Lung (tissue), 12 donors: ENCODE results near the gene ZSCAN30. TPM values are rescaled to one million over a fixed set of nuclear protein-coding genes. Genes with fewer than 3 reads are reported as not detected.

Experiments used
- ATAC-seq: fragments of 200-7000 bp; cut with Tn5 transposase; one replicate; pipeline ENCODE4 v1.9.1; 2020; ENCODE audit warnings: moderate number of reproducible peaks; ENCODE audit not compliant: insufficient read depth, low FRiP score
- DNase-seq, 3 donors: peaks; one replicate each; pipeline ENCODE4 v3.0.0-alpha.2; 2013 to 2017
- H3K27ac ChIP-seq, 2 donors: one replicate each; pipeline ENCODE4 v1.5.1; 2013; ENCODE audit warnings: mild to moderate bottlenecking in 2 of 2, moderate library complexity in 2 of 2, control low read depth in 1 of 2, inconsistent platforms in 1 of 2, low read depth in 1 of 2, low read length in 1 of 2
- H3K27me3 ChIP-seq, 3 donors: one replicate each; pipeline ENCODE4 v1.5.1; 2013; ENCODE audit warnings: low read length in 2 of 3; ENCODE audit not compliant: control insufficient read depth in 3 of 3, insufficient read depth in 3 of 3
- H3K36me3 ChIP-seq, 4 donors: one replicate each; pipeline ENCODE4 v1.5.1; 2013; ENCODE audit warnings: low read length in 4 of 4, mild to moderate bottlenecking in 1 of 4, moderate library complexity in 1 of 4; ENCODE audit not compliant: control insufficient read depth in 4 of 4, insufficient read depth in 4 of 4
- H3K4me1 ChIP-seq, 5 donors: one replicate each; pipeline ENCODE4 v1.5.1; 2013; ENCODE audit warnings: low read length in 5 of 5, mild to moderate bottlenecking in 2 of 5, moderate library complexity in 1 of 5; ENCODE audit not compliant: control insufficient read depth in 5 of 5, insufficient read depth in 5 of 5
- H3K4me3 ChIP-seq: one replicate; pipeline ENCODE4 v1.5.1; 2013; ENCODE audit warnings: mild to moderate bottlenecking, control low read depth, moderate library complexity
- H3K9ac ChIP-seq, 2 donors: one replicate each; pipeline ENCODE4 v1.5.1; 2013; ENCODE audit warnings: low read length in 2 of 2, control low read depth in 1 of 2; ENCODE audit not compliant: insufficient read depth in 1 of 2
- H3K9me3 ChIP-seq, 4 donors: one replicate each; pipeline ENCODE4 v1.5.1; 2013; ENCODE audit warnings: low read length in 3 of 4, mild to moderate bottlenecking in 1 of 4, moderate library complexity in 1 of 4; ENCODE audit not compliant: control insufficient read depth in 4 of 4, insufficient read depth in 3 of 4
- CTCF ChIP-seq: IDR thresholded peaks from 2 replicates; pipeline ENCODE4 v1.5.1; 2012; ENCODE audit warnings: mild to moderate bottlenecking; ENCODE audit errors: control extremely low read depth, extremely low read depth
- WGBS, 2 donors: extraction: QIAGEN DNeasy Blood & Tissue Kit; methylation state at CpG; one replicate each; pipeline ENCODE4 v1.1.7; 2013; 5-methylcytosine and 5-hydroxymethylcytosine counted together
- polyA plus RNA-seq, 2 donors: library from polyadenylated mRNA; stranded (reverse); fragments of 200-250 nt; gene quantifications; one replicate each; pipeline ENCODE4 v1.2.1, GENCODE V29; 2013
- total RNA-seq, 2 donors: library from RNA; depleted of rRNA in 1 of 2; stranded (reverse); fragments of >200 nt in 1 of 2; gene quantifications; one replicate each; pipeline ENCODE4 v1.2.1, GENCODE V29; 2014 to 2021
- donor health status: control.
- donor health status: control.
- donor health status: Bipolar disorder and iron deficiency.
- donor health status: healthy.
- donor health status: DM: yes; HTN: yes; CAD: no.

Gene ZSCAN30
- total and polyA plus RNA-seq, 4 donors, result 5.7 to 42.6 (median 12.1) TPM

GRCh38 chr18:35240664-35241447 is 49.2 kb downstream of the ZSCAN30 start, which contains the start of gene ZNF397:
ZNF397 (plus strand) TSS chr18:35241034; CDS start chr18:35242471, 1,437 bp downstream.
- H3K27me3 ChIP-seq, result no peaks in the 10 kb centered on the region
- DNase-seq (peak; percentile 98 to 99 (median 98)), ATAC-seq (peak; percentile 100)
- H3K4me3 ChIP-seq, result peak within 1 kb of the TSS; percentile 88
- H3K4me1 ChIP-seq, result peaks cover 0 to 7% (median 0%) of the 10 kb centered on the region in 5 donors
- H3K36me3 ChIP-seq, result peaks cover 11 to 32% (median 30%) of the 10 kb centered on the region in 4 donors
- H3K9me3 ChIP-seq, result peaks cover 0 to 2% (median 0%) of the 10 kb centered on the region in 4 donors
- peak within 1 kb of the TSS; percentile 97 to 100 for H3K27ac ChIP-seq
- no peak for TF ChIP-seq CTCF
- WGBS, 2 donors, result 0% methylated on average over 60 of the region's 60 CpGs
- H3K9ac ChIP-seq, result peak within 1 kb of the TSS; percentile 93 to 98

DNA sequence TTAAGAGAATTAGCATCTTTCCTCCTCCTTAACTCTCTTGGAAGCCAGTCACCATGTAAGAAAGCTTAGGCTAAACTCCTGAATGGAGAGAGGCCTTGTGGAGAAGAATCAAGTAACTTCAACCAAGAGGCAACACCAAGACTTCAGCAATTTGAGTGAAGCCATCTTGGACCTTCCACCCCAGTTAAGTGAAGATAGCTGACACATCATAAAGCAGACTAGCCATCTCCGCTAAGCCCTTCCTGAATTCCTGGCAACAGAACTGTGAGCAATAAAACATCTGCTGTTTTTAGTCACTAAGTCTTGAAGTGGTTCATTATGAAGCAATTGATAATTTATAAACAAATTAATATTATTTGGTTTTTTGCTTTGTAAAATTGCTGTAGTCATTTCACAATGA is 50.7 kb downstream of the ZSCAN30 start:
- no peaks in the 10 kb centered on the region for H3K27me3 ChIP-seq
- ATAC-seq, result no peak
- H3K9me3 ChIP-seq, result peaks cover 0 to 2% (median 0%) of the 10 kb centered on the region in 4 donors
- no peak overlapping the region for H3K27ac ChIP-seq
- no peak overlapping the region for H3K4me3 ChIP-seq
- H3K36me3 ChIP-seq, result peaks cover 8 to 22% (median 19%) of the 10 kb centered on the region in 4 donors
- 87% methylated on average over 1 of the region's 1 CpG for WGBS, 2 donors
- no peak overlapping the region for H3K9ac ChIP-seq
- peaks cover 0 to 7% (median 0%) of the 10 kb centered on the region in 5 donors for H3K4me1 ChIP-seq
- DNase-seq, result peak in 2 of 3 donors; percentile 27 to 29
- TF ChIP-seq CTCF, result no peak

- WGBS, 2 donors, result 93 to 97% methylated on average over 1 of the region's 1 CpG
- ATAC-seq, result no peak
- no peak overlapping the region for H3K9ac ChIP-seq
- no peak for DNase-seq
- H3K27ac ChIP-seq, result no peak overlapping the region
- no peak overlapping the region for H3K4me3 ChIP-seq
- H3K4me1 ChIP-seq, result peaks cover 0 to 4% (median 0%) of the 10 kb centered on the region in 5 donors
- peaks cover 0 to 3% (median 0%) of the 10 kb centered on the region in 4 donors for H3K36me3 ChIP-seq
- no peak for TF ChIP-seq CTCF
- no peaks in the 10 kb centered on the region for H3K9me3 ChIP-seq
- no peaks in the 10 kb centered on the region for H3K27me3 ChIP-seq
Measured at GRCh38 chr18:35236571-35237363, 53.3 kb downstream of the ZSCAN30 start.
